ENCODE results near the gene TMTC3. TPM values are rescaled to one million over a fixed set of nuclear protein-coding genes. Genes with fewer than 3 reads are reported as not detected.

TMTC3 gene
- polyA plus RNA-seq (2013, experiment 1 of 2): 11.8 TPM
- 12.5 TPM for polyA plus RNA-seq (2013, experiment 2 of 2)

GRCh38 chr12:88141774-88142609 lies at the start of gene TMTC3, which contains the start of gene CEP290:
Gene TMTC3 (plus strand): TSS chr12:88142307. CDS start chr12:88148316, 6,009 bp downstream.
Gene CEP290 (minus strand): TSS chr12:88142088. CDS start chr12:88141307, 781 bp downstream.
- Histone ChIP-seq H3K9me3 (replicated peaks in 1 of 2; ENCODE audit: control insufficient read depth in 2 of 2, insufficient read depth in 1 of 2, low read depth in 1 of 2, low read length in 2 of 2) (peaks cover 0 to 3% of the 10 kb centered on the region in 2 donors), H3K36me3 (replicated peaks in 1 of 2; ENCODE audit: control insufficient read depth in 2 of 2, insufficient read depth in 2 of 2, low read length in 2 of 2) (peaks cover 0 to 29% of the 10 kb centered on the region in 2 donors), H2BK15ac (ENCODE audit: low read length) (no peak within 1 kb of the TSS), H3K27me3 (ENCODE audit: control insufficient read depth in 3 of 3, insufficient read depth in 3 of 3, low read depth in 1 of 3, low read length in 3 of 3) (no peaks in the 10 kb centered on the region), H3K27ac (replicated peaks; ENCODE audit: low read length) (peak within 1 kb of the TSS; percentile 57), H4K91ac (ENCODE audit: low read depth, low read length, poor library complexity) (no peak within 1 kb of the TSS), H2AFZ (ENCODE audit: low read length) (peak within 1 kb of the TSS; percentile 95), H2BK12ac (ENCODE audit: low read length) (no peak within 1 kb of the TSS), H3K4me2 (ENCODE audit: insufficient read depth, low read length, poor library complexity, severe bottlenecking) (peak within 1 kb of the TSS; percentile 84), H3K4me1 (ENCODE audit: control insufficient read depth in 2 of 2, insufficient read depth in 1 of 2, low read depth in 1 of 2, low read length in 2 of 2) (peaks cover 7 to 22% of the 10 kb centered on the region in 2 donors), H2AK5ac (ENCODE audit: low read depth, low read length) (no peak within 1 kb of the TSS), H2BK120ac (ENCODE audit: low read depth, low read length) (no peak within 1 kb of the TSS), H4K8ac (ENCODE audit: low read depth, low read length) (no peak within 1 kb of the TSS), H3K18ac (ENCODE audit: low read length) (peak within 1 kb of the TSS; percentile 83), H3K23ac (ENCODE audit: low read depth, low read length, poor library complexity) (no peak within 1 kb of the TSS), H3K4me3 (ENCODE audit: low read length in 2 of 2) (peak within 1 kb of the TSS; percentile 82 to 99), H3K9ac (ENCODE audit: low read depth, low read length, poor library complexity) (peak within 1 kb of the TSS; percentile 78), H2BK5ac (ENCODE audit: low read length) (peak within 1 kb of the TSS; percentile 83), H3K79me1 (ENCODE audit: low read depth, low read length) (peaks cover 3% of the 10 kb centered on the region), H3K14ac (ENCODE audit: low read length) (peak within 1 kb of the TSS; percentile 31), H3K4ac (ENCODE audit: low read length) (no peak within 1 kb of the TSS)
- DNase-seq (ENCODE audit: low spot score): peak; percentile 97
- no CpG with 5 or more reads among the region's 49 CpGs for WGBS, 2 donors (ENCODE audit: extremely low coverage in 2 of 2, insufficient read length in 2 of 2, insufficient replicate concordance in 1 of 2)

DNA sequence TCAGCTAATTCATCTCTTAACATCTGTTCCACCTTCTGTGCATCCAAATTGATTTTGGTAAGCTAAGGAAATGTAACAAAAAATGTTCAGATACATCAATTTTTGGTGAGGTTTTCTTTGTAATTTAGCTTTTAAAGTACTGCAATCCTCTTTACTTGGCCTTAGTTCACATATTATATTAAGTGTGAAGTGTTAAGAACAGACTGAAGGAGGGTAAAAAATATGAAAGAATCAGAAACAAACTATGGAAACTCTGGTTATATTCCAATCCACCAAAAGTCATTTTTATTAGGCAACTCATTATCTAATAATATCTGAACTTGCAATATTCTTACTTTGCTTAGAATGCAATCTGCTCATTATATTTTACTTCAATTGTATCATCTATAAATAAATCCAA lies 49.3 kb upstream of the TMTC3 start:
- no peaks in the 10 kb centered on the region for H3K79me1 ChIP-seq (ENCODE audit: low read depth, low read length)
- no peak overlapping the region for H3K14ac ChIP-seq (ENCODE audit: low read length)
- H2BK15ac ChIP-seq (ENCODE audit: low read length): no peak overlapping the region
- H3K4me1 ChIP-seq (ENCODE audit: control insufficient read depth in 2 of 2, insufficient read depth in 1 of 2, low read depth in 1 of 2, low read length in 2 of 2): no peaks in the 10 kb centered on the region
- H3K27me3 ChIP-seq (ENCODE audit: control insufficient read depth in 3 of 3, insufficient read depth in 3 of 3, low read depth in 1 of 3, low read length in 3 of 3): peaks cover 0 to 2% (median 0%) of the 10 kb centered on the region in 3 experiments
- H3K27ac ChIP-seq (replicated peaks; ENCODE audit: low read length): no peak overlapping the region
- H4K91ac ChIP-seq (ENCODE audit: low read depth, low read length, poor library complexity): no peak overlapping the region
- no peak overlapping the region for H3K23ac ChIP-seq (ENCODE audit: low read depth, low read length, poor library complexity)
- H2BK5ac ChIP-seq (ENCODE audit: low read length): no peak overlapping the region
- no peak overlapping the region for H2AK5ac ChIP-seq (ENCODE audit: low read depth, low read length)
- no peak overlapping the region for H3K4me3 ChIP-seq (ENCODE audit: low read length in 2 of 2)
- H3K9me3 ChIP-seq (replicated peaks in 1 of 2; ENCODE audit: control insufficient read depth in 2 of 2, insufficient read depth in 1 of 2, low read depth in 1 of 2, low read length in 2 of 2): no peaks in the 10 kb centered on the region
- DNase-seq (ENCODE audit: low spot score): no peak
- no peak overlapping the region for H2BK12ac ChIP-seq (ENCODE audit: low read length)
- H3K18ac ChIP-seq (ENCODE audit: low read length): no peak overlapping the region
- no peak overlapping the region for H2BK120ac ChIP-seq (ENCODE audit: low read depth, low read length)
- no peak overlapping the region for H3K4ac ChIP-seq (ENCODE audit: low read length)
- H2AFZ ChIP-seq (ENCODE audit: low read length): no peak overlapping the region
- no peak overlapping the region for H3K4me2 ChIP-seq (ENCODE audit: insufficient read depth, low read length, poor library complexity, severe bottlenecking)
- no peak overlapping the region for H4K8ac ChIP-seq (ENCODE audit: low read depth, low read length)
- no peak overlapping the region for H3K9ac ChIP-seq (ENCODE audit: low read depth, low read length, poor library complexity)
- peaks cover 6 to 59% of the 10 kb centered on the region in 2 donors for H3K36me3 ChIP-seq (replicated peaks in 1 of 2; ENCODE audit: control insufficient read depth in 2 of 2, insufficient read depth in 2 of 2, low read length in 2 of 2)

DNA sequence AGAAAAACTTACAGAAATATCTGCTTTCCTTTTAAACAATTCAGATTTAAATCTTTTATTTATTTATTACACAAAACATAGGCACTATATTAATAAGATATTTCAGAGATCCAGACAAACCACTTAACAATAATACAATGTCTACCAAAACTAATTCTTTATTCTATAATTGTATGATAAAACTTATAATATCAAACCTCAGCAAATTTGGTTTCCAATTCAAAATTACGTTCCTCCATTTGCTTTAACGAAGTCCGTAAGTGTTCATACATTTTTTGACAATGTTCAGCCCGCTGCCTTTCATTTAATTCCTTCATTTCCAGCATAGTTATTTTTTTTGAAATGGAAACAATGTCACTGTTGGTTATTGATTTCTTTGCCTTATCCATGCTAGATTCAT lies 48.5 kb upstream of the TMTC3 start:
- H3K79me1 ChIP-seq (ENCODE audit: low read depth, low read length): no peaks in the 10 kb centered on the region
- H2AK5ac ChIP-seq (ENCODE audit: low read depth, low read length): no peak overlapping the region
- H3K9me3 ChIP-seq (replicated peaks in 1 of 2; ENCODE audit: control insufficient read depth in 2 of 2, insufficient read depth in 1 of 2, low read depth in 1 of 2, low read length in 2 of 2): no peaks in the 10 kb centered on the region
- peaks cover 0 to 2% (median 0%) of the 10 kb centered on the region in 3 experiments for H3K27me3 ChIP-seq (ENCODE audit: control insufficient read depth in 3 of 3, insufficient read depth in 3 of 3, low read depth in 1 of 3, low read length in 3 of 3)
- no peak for DNase-seq (ENCODE audit: low spot score)
- H3K9ac ChIP-seq (ENCODE audit: low read depth, low read length, poor library complexity): no peak overlapping the region
- no peak overlapping the region for H2BK15ac ChIP-seq (ENCODE audit: low read length)
- H4K91ac ChIP-seq (ENCODE audit: low read depth, low read length, poor library complexity): no peak overlapping the region
- no peak overlapping the region for H3K18ac ChIP-seq (ENCODE audit: low read length)
- no peak overlapping the region for H3K4ac ChIP-seq (ENCODE audit: low read length)
- H3K14ac ChIP-seq (ENCODE audit: low read length): no peak overlapping the region
- no peak overlapping the region for H2BK120ac ChIP-seq (ENCODE audit: low read depth, low read length)
- WGBS, 2 donors (ENCODE audit: extremely low coverage in 2 of 2, insufficient read length in 2 of 2, insufficient replicate concordance in 1 of 2): no CpG with 5 or more reads among the region's 4 CpGs
- no peak overlapping the region for H3K4me3 ChIP-seq (ENCODE audit: low read length in 2 of 2)
- no peaks in the 10 kb centered on the region for H3K4me1 ChIP-seq (ENCODE audit: control insufficient read depth in 2 of 2, insufficient read depth in 1 of 2, low read depth in 1 of 2, low read length in 2 of 2)
- no peak overlapping the region for H3K27ac ChIP-seq (replicated peaks; ENCODE audit: low read length)
- H2BK12ac ChIP-seq (ENCODE audit: low read length): no peak overlapping the region
- H3K36me3 ChIP-seq (replicated peaks in 1 of 2; ENCODE audit: control insufficient read depth in 2 of 2, insufficient read depth in 2 of 2, low read length in 2 of 2): peaks cover 6 to 54% of the 10 kb centered on the region in 2 donors
- H2BK5ac ChIP-seq (ENCODE audit: low read length): no peak overlapping the region
- no peak overlapping the region for H3K23ac ChIP-seq (ENCODE audit: low read depth, low read length, poor library complexity)
- H3K4me2 ChIP-seq (ENCODE audit: insufficient read depth, low read length, poor library complexity, severe bottlenecking): no peak overlapping the region
- no peak overlapping the region for H4K8ac ChIP-seq (ENCODE audit: low read depth, low read length)
- H2AFZ ChIP-seq (ENCODE audit: low read length): no peak overlapping the region

- no peak overlapping the region for H3K27ac ChIP-seq (replicated peaks; ENCODE audit: low read length)
- no peak overlapping the region for H2BK5ac ChIP-seq (ENCODE audit: low read length)
- H3K9me3 ChIP-seq (replicated peaks in 1 of 2; ENCODE audit: control insufficient read depth in 2 of 2, insufficient read depth in 1 of 2, low read depth in 1 of 2, low read length in 2 of 2): no peaks in the 10 kb centered on the region
- H2AFZ ChIP-seq (ENCODE audit: low read length): no peak overlapping the region
- no peak overlapping the region for H4K91ac ChIP-seq (ENCODE audit: low read depth, low read length, poor library complexity)
- H2AK5ac ChIP-seq (ENCODE audit: low read depth, low read length): no peak overlapping the region
- H3K23ac ChIP-seq (ENCODE audit: low read depth, low read length, poor library complexity): no peak overlapping the region
- no CpG with 5 or more reads among the region's 2 CpGs for WGBS, 2 donors (ENCODE audit: extremely low coverage in 2 of 2, insufficient read length in 2 of 2, insufficient replicate concordance in 1 of 2)
- no peaks in the 10 kb centered on the region for H3K27me3 ChIP-seq (ENCODE audit: control insufficient read depth in 3 of 3, insufficient read depth in 3 of 3, low read depth in 1 of 3, low read length in 3 of 3)
- DNase-seq (ENCODE audit: low spot score): no peak
- no peak overlapping the region for H2BK120ac ChIP-seq (ENCODE audit: low read depth, low read length)
- no peak overlapping the region for H2BK12ac ChIP-seq (ENCODE audit: low read length)
- H4K8ac ChIP-seq (ENCODE audit: low read depth, low read length): no peak overlapping the region
- no peak overlapping the region for H3K14ac ChIP-seq (ENCODE audit: low read length)
- no peak overlapping the region for H3K4me2 ChIP-seq (ENCODE audit: insufficient read depth, low read length, poor library complexity, severe bottlenecking)
- H3K18ac ChIP-seq (ENCODE audit: low read length): no peak overlapping the region
- no peak overlapping the region for H2BK15ac ChIP-seq (ENCODE audit: low read length)
- H3K4me1 ChIP-seq (ENCODE audit: control insufficient read depth in 2 of 2, insufficient read depth in 1 of 2, low read depth in 1 of 2, low read length in 2 of 2): no peaks in the 10 kb centered on the region
- peaks cover 0 to 87% of the 10 kb centered on the region in 2 donors for H3K36me3 ChIP-seq (replicated peaks in 1 of 2; ENCODE audit: control insufficient read depth in 2 of 2, insufficient read depth in 2 of 2, low read length in 2 of 2)
- H3K9ac ChIP-seq (ENCODE audit: low read depth, low read length, poor library complexity): no peak overlapping the region
- H3K79me1 ChIP-seq (ENCODE audit: low read depth, low read length): no peaks in the 10 kb centered on the region
- no peak overlapping the region for H3K4me3 ChIP-seq (ENCODE audit: low read length in 2 of 2)
- no peak overlapping the region for H3K4ac ChIP-seq (ENCODE audit: low read length)
Measured at GRCh38 chr12:88108021-88108420, 34.1 kb upstream of the TMTC3 start.
